ENCODE data around the gene GPC6.

Gene GPC6

GRCh38 chr13:93775507-93776108 is 549.0 kb downstream of the GPC6 start:
- DNase-seq (ENCODE audit: low read depth), result no peak

DNA sequence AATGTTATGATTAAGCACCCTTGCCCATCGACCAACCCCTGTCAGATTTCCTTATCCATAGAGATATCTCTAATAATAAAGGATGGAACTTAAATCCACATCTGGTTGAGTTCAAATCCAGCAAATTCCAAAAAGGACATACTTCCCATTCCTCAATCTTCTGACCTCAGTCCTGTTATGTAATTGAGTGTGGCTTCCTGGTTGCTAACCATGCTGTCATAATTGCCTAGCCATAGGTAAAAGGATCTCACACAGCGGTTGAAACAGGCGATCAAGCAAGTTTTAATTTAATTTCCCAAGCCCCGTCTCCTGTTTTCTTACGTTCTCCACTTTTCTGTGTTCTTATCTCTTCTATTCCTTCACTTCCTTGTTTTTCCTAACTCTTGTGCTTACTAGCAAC is 550.3 kb downstream of the GPC6 start:
- DNase-seq (ENCODE audit: low read depth), result no peak

DNA sequence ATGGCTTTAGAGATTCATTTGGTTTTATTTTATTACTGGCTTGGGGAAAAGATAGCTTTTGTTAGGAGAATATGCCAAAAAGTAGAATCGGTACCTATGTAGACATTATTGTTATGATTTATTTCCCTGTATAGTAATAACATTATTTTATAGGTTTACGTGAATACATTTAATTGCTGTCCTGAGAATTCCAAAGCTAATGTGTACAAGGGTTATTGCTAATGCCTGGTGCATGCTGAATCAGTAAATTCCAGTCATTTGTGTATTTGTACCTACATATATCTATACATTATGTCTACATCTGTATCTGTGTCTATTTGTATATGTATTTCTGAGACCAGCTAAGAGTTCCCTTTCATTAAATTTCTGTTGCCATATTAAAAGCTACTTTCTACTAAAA is 550.9 kb downstream of the GPC6 start:
- no peak for DNase-seq (ENCODE audit: low read depth)

GRCh38 chr13:93778548-93778947 is 551.9 kb downstream of the GPC6 start:
- no peak for DNase-seq (ENCODE audit: low read depth)

- no peak for DNase-seq (ENCODE audit: low read depth)
These were observed 557.6 kb downstream of the GPC6 start for GRCh38 chr13:93784191-93784590.

GRCh38 chr13:93786846-93787489 is 560.4 kb downstream of the GPC6 start:
- DNase-seq (ENCODE audit: low read depth), result no peak

DNA sequence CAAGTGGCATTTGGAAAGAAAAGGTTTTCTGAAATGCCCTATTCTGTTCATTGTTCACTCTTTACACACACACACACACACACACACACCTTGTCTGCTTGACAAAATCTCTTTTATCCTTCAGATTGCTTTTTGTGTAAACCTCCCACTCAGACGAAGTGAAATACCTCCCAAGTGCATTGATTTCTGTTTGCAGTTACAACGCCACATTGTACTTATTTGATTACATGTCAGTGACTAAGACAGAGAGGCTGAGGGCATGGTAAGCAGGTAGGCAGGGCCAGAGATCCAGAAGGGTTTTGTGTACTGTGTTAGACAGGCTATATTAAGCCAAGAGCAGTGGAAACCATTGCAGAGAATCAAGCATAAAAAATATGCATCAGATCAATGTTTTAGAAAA is 561.8 kb downstream of the GPC6 start:
- DNase-seq (ENCODE audit: low read depth), result no peak

GRCh38 chr13:93789058-93789457 is 562.5 kb downstream of the GPC6 start:
- no peak for DNase-seq (ENCODE audit: low read depth)

- peak; percentile 52 for DNase-seq (ENCODE audit: low read depth)
These were observed 567.7 kb downstream of the GPC6 start for GRCh38 chr13:93794197-93794885.

DNA sequence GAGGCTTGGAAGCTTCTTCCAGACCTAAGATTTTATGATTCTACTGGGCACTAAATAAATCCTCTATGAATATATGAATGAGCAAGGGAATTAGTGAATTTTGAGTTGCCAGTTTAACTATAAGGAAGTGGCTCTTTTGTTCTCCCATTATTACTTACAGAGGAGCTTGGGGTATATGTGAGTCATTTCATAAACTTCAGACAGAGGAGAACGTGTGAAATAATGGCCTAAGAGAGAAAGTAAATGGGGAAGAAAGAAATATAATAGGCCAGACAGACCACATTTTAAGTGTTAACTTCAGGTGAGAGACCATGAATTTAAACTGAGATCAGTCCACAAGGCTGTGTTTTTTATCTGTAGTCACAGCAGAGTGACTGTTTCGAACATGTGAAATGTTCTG is 570.9 kb downstream of the GPC6 start:
- DNase-seq (ENCODE audit: low read depth), result no peak

- no peak for DNase-seq (ENCODE audit: low read depth)
These were observed 573.7 kb downstream of the GPC6 start for GRCh38 chr13:93800342-93800741.

GRCh38 chr13:93805736-93806135 is 579.1 kb downstream of the GPC6 start:
- no peak for DNase-seq (ENCODE audit: low read depth)

- no peak for DNase-seq (ENCODE audit: low read depth)
These were observed 580.3 kb downstream of the GPC6 start for GRCh38 chr13:93806861-93807260.

DNA sequence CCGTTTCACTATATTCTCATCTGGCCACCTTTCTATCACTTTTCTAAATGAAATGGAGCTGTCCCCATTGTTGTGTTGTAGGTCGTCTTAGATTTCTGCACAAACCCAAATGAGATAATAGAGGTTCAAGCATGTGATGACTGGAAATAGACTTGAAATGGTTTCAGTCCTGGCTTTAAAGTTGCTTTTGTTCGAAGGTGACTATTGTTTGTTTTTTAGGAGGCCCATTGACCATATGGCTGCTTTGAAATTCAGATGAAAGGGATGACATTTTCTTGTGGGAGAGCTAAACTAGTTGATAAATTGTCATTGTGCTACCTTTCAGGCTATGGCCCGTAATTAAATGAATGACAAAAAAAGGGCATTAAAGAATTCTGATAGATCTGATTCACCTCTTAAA is 583.7 kb downstream of the GPC6 start:
- DNase-seq (ENCODE audit: low read depth), result no peak

- no peak for DNase-seq (ENCODE audit: low read depth)
These were observed 584.6 kb downstream of the GPC6 start for GRCh38 chr13:93811071-93811737.

- no peak for DNase-seq (ENCODE audit: low read depth)
These were observed 585.1 kb downstream of the GPC6 start for GRCh38 chr13:93811738-93812112.

GRCh38 chr13:93814658-93815057 is 588.1 kb downstream of the GPC6 start:
- no peak for DNase-seq (ENCODE audit: low read depth)

DNA sequence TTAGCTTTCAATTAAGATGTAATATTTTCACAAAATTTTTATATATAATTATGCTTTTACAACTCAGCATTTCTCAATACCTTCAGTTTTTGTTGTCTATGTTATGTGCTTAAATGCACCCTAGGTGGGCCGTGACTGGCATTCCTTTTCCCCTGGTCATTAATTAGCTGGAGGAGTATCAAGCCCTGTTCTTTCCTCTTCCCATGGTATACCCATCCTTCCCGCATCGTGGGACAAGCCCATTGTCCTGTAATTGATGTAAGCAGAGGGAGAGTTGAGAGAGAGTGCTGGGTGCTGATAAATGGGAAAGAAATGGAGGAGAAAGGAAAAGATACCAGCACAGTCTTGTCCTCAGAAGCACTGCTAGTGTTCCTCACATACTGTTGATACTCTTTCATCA is 591.7 kb downstream of the GPC6 start:
- DNase-seq (ENCODE audit: low read depth), result no peak

- DNase-seq (ENCODE audit: low read depth), result no peak
These were observed 592.8 kb downstream of the GPC6 start for GRCh38 chr13:93819331-93819890.

- DNase-seq (ENCODE audit: low read depth), result no peak
These were observed 597.7 kb downstream of the GPC6 start for GRCh38 chr13:93824286-93824685.

DNA sequence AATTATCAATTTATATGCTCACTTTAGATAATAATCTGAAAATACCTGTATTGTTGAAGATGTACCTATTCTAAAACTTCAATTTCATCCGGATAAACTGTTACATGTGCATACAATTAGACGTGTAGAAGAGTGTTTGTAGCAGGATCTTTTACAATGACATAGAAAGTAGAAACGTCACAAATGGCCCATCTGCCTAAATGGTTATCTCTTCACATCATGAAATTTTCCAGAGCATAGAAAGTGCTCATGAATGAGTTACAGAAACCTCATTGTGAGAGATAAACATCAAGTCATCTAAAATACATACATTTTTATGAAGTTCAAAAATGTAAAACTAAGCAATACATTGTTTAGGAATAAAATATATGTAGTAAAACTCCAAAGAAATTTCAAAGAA is 607.4 kb downstream of the GPC6 start:
- no peak for DNase-seq (ENCODE audit: low read depth)

GRCh38 chr13:93843082-93843481 is 616.5 kb downstream of the GPC6 start:
- no peak for DNase-seq (ENCODE audit: low read depth)

- DNase-seq (ENCODE audit: low read depth), result no peak
These were observed 620.6 kb downstream of the GPC6 start for GRCh38 chr13:93847162-93847561.
